Stimulated activated CD4-positive, alpha-beta T cell treated with anti-CD3 and anti-CD28 coated beads, Interleukin-1b, Interleukin-23, amount 100 ng/mL, for 1 hour (primary cell): ENCODE results near the gene CRABP1.

ENCODE experiments used
- DNase-seq, 2 donors: peaks; one replicate each; pipeline ENCODE4 v3.0.0-alpha.2; 2020; ENCODE audit warnings: low read depth in 2 of 2

The CRABP1 gene

DNA sequence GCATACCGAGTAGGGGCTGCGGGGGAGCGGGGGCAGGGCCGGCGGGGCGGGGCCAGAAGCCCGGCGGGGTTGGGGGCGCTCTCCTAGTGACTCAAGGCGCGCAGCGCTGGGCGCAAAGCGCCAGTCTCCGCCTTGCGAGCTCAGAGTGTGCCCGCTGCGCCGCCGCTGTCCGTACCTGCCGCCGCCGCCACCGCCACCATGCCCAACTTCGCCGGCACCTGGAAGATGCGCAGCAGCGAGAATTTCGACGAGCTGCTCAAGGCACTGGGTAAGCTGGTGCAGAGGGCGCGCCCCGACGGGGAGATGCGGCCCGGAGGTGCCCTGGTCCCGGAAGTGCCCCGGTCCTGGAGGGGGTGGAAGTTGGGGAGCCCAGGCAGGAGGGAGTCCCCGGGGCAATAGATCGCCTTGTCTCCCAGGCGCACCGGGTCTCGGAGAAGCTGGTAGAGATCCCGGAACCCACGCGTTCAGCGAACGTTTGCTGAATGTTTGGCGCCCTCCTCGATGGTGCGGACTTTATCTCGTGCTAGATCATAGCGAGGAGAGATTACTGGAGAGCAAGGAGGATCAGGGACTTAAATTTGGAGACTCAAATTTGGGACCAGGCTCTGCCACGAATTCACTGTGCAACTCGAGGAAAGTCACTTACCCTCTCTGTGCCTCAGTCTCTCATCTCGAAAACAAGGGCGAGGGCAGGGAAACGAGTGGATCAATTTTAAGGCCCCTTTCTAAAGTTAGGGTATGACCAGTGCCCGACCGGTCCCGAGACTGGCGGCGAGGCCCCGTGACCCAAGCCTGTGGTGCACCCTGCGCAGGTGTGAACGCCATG is at the start of gene CRABP1:
Gene CRABP1 (plus strand): TSS at position 123 of the 826 bp plus-strand sequence. CDS start 76 bp downstream, at position 199.
- no peak for DNase-seq

DNA sequence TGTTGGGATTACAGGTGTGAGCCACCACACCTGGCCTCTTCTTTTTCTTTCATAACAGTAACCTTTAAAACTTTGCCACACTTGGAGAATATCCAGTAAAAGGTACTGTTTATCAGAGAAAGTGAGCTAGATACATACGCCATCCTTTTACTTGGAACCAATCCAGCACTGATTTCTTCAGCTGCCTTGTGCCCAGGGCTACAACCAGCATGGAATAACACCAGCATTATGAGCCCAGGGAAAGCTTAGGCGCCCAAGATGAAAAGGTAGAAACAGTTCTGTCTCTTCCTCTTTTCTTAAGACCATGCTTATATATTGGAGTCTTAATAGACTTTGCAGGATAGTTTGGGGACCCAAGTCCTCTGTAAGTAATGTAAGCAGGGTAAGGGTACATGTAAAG is 49.1 kb upstream of the CRABP1 start:
- no peak for DNase-seq

GRCh38 chr15:78291698-78292097 is 48.5 kb upstream of the CRABP1 start:
- no peak for DNase-seq

- no peak for DNase-seq
These were observed 47.9 kb upstream of the CRABP1 start for GRCh38 chr15:78292219-78292618.

DNA sequence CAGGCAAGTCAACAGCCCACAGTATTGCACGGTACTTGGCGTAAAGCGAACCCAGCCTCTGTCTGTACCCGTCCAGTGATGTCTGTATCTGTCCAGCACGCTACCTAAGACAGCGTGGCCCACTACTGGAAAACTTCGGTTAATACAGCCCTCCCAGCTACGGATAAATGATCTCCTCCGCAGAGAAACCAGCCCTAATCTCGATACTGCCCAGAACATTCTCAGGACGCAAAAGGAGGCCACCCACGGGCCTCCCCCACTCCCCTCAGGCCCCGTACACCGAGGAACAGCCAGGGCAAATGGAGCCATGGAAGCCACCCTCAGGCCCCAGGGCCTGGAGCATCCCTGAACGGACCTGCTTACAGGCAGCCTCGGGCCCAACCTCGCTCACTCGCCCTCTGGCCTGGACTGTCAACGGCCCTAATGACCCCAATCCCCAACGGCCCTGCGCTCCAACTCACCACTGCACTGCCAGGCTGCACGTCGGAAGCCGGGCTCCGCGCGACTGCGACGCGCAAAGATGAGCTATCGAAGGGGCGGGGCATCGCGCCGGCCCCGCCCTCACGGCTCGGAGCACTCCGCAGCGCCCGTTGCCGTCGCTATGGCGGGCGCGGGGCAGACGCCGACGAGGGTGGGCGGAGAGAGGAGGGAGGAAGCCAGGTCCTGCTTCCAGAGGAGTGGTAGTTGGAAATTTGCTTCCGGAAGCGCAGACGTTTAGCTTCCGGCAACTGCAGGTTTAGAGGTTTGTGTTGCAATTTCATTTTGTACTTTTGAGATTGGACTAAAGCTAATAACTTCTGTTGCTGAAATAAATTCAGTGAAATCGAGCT is 40.8 kb upstream of the CRABP1 start, which contains the start of gene SKIC8:
Gene SKIC8 (minus strand): TSS at position 509 of the 830 bp plus-strand sequence. CDS start 3,923 bp downstream, outside the sequence.
- peak; percentile 64 to 83 for DNase-seq

DNA sequence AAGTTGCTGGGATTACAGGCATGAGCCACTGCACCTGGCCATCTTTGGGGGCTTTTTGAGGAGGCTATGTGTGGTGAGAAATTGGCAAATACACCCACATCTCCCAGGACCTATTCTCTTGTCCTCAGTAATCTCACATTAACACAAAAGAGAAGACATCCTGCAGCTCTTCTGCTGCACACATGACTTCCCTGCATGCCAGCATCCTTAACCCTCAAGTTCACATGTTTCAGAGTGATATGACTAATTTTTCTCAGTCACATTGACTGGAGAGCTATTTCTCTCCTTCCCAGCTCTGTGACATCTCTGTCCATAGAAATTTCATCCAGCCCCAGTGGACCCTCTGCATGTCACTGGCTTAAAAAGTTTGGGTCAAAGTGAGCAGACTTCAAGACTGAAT is 38.8 kb upstream of the CRABP1 start:
- DNase-seq = no peak

DNA sequence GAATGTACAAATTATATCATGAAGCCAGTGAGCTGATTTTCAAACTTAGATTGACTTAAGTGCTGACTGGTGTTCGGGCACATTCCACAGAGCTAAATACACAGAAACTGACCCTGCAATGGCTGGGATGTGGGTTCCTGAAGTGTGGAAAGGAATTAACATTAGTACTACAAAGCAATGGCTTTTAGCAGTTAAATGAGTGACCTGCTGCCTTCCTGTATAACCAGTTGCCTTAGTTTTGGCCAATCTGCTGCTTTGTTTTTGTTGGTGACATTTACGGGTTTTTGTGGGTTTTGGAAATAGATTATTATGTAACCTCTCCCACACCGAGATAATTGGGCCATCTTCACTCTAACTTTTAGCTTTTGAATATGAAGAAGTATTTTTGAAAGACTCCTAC is 38.3 kb upstream of the CRABP1 start:
- DNase-seq = no peak

- DNase-seq = no peak
These were observed 37.4 kb upstream of the CRABP1 start for GRCh38 chr15:78302579-78303312.

GRCh38 chr15:78304216-78305066 is 35.7 kb upstream of the CRABP1 start:
- no peak for DNase-seq

- no peak for DNase-seq
These were observed 33.9 kb upstream of the CRABP1 start for GRCh38 chr15:78306176-78306774.

GRCh38 chr15:78307976-78308375 is 32.2 kb upstream of the CRABP1 start:
- DNase-seq = no peak

DNA sequence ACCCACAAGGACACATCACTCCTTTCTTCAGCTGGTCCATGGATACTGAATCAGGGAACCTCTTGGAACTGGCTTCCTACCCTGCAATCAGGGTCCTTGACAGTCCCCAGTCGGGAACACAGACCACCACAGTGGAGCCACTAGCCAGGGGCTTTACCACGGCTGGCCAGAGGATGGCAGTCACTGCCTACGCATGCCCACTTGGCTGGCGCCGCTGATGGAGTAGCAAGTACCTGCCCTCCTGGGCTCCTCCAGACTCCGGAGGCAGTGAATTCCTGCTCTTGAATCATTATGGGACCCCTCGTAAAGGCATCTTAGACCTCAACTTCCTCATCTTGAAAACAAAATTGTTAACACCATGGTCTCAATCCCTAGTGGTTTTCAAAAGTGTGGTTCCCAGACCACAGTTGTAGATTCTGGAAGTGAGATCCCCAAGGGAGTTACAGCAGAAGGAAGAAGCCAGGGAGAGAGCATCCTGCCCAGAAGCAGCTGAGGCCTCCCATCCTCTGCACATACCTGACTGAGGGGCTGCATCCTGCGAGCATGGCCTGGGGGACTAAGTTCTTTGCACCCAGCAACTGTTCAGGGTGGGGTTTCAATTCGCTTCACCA is 31.6 kb upstream of the CRABP1 start:
- DNase-seq = no peak

DNA sequence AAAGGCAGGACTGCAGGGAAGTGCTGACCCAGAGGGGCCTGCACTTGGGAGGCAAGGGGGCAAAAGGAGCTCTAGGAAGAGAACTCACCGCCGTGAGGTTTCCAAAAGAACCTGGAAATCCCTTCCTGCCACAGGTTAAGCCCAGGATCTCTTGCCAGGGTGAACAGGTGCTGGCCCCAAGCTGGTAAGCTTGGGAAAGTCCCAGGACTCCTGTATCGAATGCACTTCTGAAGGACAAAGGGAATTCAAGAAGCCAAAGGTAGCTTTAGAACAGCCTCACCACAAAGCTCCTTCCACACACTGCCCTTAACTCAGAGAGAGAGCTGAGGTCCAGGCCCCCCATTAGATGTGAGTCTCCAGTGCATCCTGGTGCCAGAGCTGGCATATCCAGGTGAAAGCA is 28.9 kb upstream of the CRABP1 start:
- no peak for DNase-seq

- no peak for DNase-seq
These were observed 27.6 kb upstream of the CRABP1 start for GRCh38 chr15:78312536-78312935.

DNA sequence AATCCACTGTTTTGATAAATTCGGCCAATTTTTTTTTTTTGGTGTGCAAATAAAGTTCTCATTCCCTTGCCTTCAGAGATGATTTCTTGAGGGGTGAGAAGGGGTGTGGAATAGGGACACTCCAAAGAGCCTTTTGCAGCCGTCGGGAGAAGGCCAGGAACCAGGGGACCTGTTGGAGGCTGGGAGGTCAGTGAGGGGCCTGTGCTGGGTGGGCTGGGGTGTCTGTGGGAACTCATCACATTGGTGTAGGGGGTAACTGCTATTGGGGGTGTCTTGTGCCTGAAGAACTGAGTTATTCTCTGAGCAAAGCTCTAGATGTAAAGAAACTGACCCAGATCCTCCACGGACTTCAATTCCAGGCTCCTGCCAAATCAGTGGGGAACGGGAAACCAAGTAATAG is 27.2 kb upstream of the CRABP1 start:
- no peak for DNase-seq

DNA sequence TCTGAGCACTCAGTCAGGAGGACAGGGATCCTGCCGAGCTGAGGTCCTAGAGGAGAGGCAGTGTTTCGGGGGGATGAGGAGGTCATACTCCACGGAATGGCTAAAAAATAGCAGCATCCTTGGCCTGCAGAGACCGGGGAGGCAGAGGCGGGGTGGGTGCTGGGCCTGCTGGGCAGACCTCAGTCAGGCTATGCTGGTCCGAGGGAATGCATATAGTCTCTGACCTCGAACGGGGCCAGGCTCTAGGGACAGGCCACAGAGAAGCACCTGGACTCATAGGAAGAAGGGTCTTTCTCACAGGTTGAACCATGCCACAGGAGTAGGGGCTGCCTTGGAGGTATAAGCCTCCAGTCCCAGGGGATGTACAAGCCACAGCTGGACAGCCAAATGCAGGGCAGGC is 26.8 kb upstream of the CRABP1 start:
- DNase-seq = no peak

GRCh38 chr15:78314181-78314581 is 26.0 kb upstream of the CRABP1 start:
- no peak for DNase-seq

- DNase-seq = no peak
These were observed 24.4 kb upstream of the CRABP1 start for GRCh38 chr15:78315686-78316282.

- DNase-seq = no peak
These were observed 23.7 kb upstream of the CRABP1 start for GRCh38 chr15:78316283-78317083.
